ENCODE data around the gene SFXN3. TPM values are rescaled to one million over a fixed set of nuclear protein-coding genes. Genes with fewer than 3 reads are reported as not detected.

SFXN3 gene
- total and polyA plus RNA-seq, 9 donors = 20.2 to 51.5 (median 28.6) TPM

- Histone ChIP-seq H3K27ac (no peak overlapping the region), H3K27me3 (no peaks in the 10 kb centered on the region), H3K4me3 (no peak overlapping the region), H3K9me3 (no peaks in the 10 kb centered on the region), H3K4me1 (ENCODE audit: insufficient read depth) (no peaks in the 10 kb centered on the region), H3K36me3 (no peaks in the 10 kb centered on the region)
- WGBS, 3 donors = 83 to 99% (median 87%) methylated on average over 6 to 7 of the region's 7 CpGs
- TF ChIP-seq POLR2A (IDR thresholded peaks at IDR 0.05) (no peak), CTCF (IDR thresholded peaks at IDR 0.05) (no peak), EP300 (IDR thresholded peaks at IDR 0.05) (no peak)
- intact Hi-C loops (cut with DNase I) = no loop called here
- DNase-seq = no peak
Measured at GRCh38 chr10:101035314-101035713, 4.3 kb downstream of the SFXN3 start.

- no peak for TF ChIP-seq EP300 (IDR thresholded peaks at IDR 0.05)
- TF ChIP-seq POLR2A (IDR thresholded peaks at IDR 0.05) = no peak
- TF ChIP-seq CTCF (IDR thresholded peaks at IDR 0.05) = no peak
- Histone ChIP-seq H3K27ac (no peak overlapping the region), H3K27me3 (no peaks in the 10 kb centered on the region), H3K36me3 (no peaks in the 10 kb centered on the region), H3K4me1 (ENCODE audit: insufficient read depth) (no peaks in the 10 kb centered on the region), H3K4me3 (no peak overlapping the region), H3K9me3 (no peaks in the 10 kb centered on the region)
- WGBS, 3 donors = 79 to 84% (median 83%) methylated on average over 10 of the region's 10 CpGs
- intact Hi-C loops (cut with DNase I) = no loop called here
- DNase-seq = no peak
Measured at GRCh38 chr10:101035916-101036702, 5.1 kb downstream of the SFXN3 start.

- WGBS, 3 donors = 70 to 77% (median 74%) methylated on average over 7 of the region's 7 CpGs
- Histone ChIP-seq H3K4me3 (no peak overlapping the region), H3K27me3 (no peaks in the 10 kb centered on the region), H3K9me3 (no peaks in the 10 kb centered on the region), H3K27ac (no peak overlapping the region), H3K4me1 (ENCODE audit: insufficient read depth) (no peaks in the 10 kb centered on the region), H3K36me3 (no peaks in the 10 kb centered on the region)
- no peak for DNase-seq
- TF ChIP-seq EP300 (IDR thresholded peaks at IDR 0.05) (no peak), POLR2A (IDR thresholded peaks at IDR 0.05) (no peak), CTCF (IDR thresholded peaks at IDR 0.05) (no peak)
- intact Hi-C loops (cut with DNase I) = no loop called here
Measured at GRCh38 chr10:101036726-101037125, 5.7 kb downstream of the SFXN3 start.

GRCh38 chr10:101038484-101038883 is 7.5 kb downstream of the SFXN3 start:
- 65 to 67% (median 66%) methylated on average over 5 of the region's 5 CpGs for WGBS, 3 donors
- intact Hi-C loops (cut with DNase I) = no loop called here
- H3K36me3 ChIP-seq = no peaks in the 10 kb centered on the region
- no peak overlapping the region for H3K4me3 ChIP-seq
- TF ChIP-seq EP300 (IDR thresholded peaks at IDR 0.05) (no peak), CTCF (IDR thresholded peaks at IDR 0.05) (no peak), POLR2A (IDR thresholded peaks at IDR 0.05) (no peak)
- no peaks in the 10 kb centered on the region for H3K9me3 ChIP-seq
- DNase-seq = no peak
- H3K4me1 ChIP-seq (ENCODE audit: insufficient read depth) = peaks cover 3% of the 10 kb centered on the region
- H3K27ac ChIP-seq = no peak overlapping the region
- H3K27me3 ChIP-seq = no peaks in the 10 kb centered on the region
